Hindlimb muscle (tissue), 1 donor: ENCODE results near the gene CD300E. TPM values are rescaled to one million over a fixed set of nuclear protein-coding genes. Genes with fewer than 3 reads are reported as not detected.
"Not testable (repeated sequence)": the region's sequence is repeated elsewhere in the genome, so short reads cannot be mapped to it uniquely, and the experiment has no call there.

ENCODE experiments used
- DNase-seq: peaks from one replicate; pipeline ENCODE4 v3.0.0-alpha.2; 2013
- polyA plus RNA-seq: library from polyadenylated mRNA; unstranded; fragments of 120-200 nt; gene quantifications from one replicate; pipeline ENCODE4 v1.2.1, GENCODE V29; 2013; ENCODE audit not compliant: insufficient read length

The CD300E gene
- polyA plus RNA-seq, 1 donor: 0.10 TPM

- DNase-seq: no peak
These were observed 26.3 kb downstream of the CD300E start for GRCh38 chr17:74597069-74597790.

DNA sequence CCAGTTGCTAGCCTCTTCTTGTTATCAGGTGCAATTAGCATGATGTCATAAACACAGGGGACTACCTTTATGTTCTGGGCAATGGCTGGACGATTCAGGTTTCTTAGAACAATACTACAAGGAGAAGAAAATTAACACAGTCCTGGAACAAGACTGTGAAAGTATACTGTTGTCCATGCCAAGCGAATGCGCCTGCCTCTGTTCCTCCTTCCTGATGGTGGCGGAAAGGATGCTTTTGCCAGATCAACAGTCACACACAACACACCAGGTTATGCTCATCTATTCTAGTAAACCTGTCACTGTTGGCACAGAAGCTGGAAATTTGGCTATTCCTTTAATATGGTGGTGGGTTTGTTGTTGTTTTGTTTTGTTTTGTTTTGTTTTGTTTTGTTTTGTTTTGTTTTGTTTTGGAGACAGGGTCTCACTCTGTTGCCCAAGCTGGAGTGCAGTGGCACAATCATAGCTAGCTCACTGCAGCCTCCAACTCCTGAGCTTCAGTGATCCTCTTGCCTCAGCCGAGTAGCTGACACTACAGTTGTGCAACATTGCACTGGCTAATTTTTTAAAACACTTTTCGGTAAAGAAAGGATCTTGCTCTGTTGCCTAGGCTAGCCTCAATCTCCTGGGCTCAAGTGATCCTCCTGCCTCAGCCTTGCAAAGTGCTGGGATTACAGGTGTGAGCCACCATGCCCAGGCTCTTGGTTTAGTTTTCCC lies 28.3 kb downstream of the CD300E start:
- no peak for DNase-seq

- DNase-seq: no peak
These were observed 31.2 kb downstream of the CD300E start, which contains the start of gene CD300LD for GRCh38 chr17:74592087-74592990. Gene CD300LD, minus strand, starts transcription at chr17:74592283. Its CDS starts 81 bp downstream, at chr17:74592202.

- DNase-seq: no peak
These were observed 32.0 kb downstream of the CD300E start for GRCh38 chr17:74591503-74591902.

DNA sequence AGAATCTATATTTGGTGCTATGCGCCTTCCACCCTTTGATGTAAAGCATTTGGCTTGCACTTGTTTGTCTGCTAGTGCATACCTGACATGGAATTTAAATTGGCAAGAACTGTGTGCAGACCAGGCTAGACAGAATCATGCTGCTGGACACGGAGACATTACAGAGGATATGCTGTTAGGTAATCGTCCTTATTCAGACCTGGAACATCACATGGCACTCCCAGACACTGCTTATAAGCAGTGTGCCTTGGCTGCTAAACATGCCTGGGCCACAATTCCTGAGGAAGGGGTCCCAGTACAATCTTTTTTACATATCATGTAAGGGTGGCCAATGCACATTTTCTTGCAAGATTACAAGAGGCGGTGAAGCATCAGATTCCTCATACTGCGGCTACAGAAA lies 37.8 kb downstream of the CD300E start:
- DNase-seq: no peak

DNA sequence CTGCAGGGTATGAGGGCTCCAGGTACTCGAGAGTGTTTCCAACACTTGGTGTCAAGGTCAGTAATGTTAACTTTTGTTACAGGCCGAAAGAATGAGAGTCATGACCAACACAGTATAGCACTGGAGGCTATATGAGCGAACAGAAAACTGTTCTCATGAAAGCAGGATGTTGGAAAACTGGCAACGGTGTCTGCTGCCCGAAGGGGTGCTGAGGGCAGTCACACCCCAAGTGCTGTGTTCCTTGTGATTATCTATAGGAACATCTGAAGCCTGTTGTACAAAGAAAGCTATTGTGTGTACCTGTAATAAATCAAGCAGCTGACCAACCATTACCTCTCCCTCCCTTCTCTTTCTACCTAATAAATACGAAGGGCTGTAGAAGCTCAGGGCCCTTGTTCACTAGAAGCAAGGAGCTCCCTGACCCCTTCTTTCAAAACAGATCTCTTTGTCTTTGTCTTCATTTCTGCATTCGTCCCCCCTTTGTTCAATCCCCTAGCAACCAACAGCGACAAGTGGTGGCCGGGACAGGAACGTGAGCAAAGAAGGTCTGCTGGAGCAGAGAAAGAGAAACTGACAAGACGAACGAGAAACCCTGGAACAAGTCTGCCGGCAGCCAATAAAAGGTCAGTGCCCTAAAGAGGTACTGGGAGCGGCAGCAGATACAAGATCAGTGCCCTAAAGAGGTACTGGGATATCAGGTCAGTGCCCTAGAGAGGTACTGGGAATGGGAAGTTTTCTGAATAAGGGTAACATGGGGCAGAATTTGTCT lies 39.1 kb downstream of the CD300E start:
- no peak for DNase-seq

DNA sequence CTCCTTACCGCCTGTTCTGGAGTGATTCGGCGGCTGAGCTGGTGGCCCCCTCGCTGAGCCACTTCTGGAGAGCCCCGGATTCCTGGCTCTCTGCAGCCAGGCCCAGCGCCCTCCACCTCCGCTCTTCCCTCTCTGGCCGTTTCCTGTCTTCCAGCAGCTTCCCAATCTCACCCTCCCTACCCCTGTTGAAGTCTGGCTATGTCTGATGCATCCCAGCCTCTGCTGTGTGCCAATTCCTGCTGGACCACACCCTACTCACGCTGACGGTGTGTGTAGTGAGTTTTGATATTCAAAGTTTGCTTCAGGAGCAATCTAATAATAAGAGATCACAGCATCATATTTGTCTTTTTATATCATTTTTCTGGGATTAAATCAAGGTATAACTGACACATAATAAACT lies 40.9 kb downstream of the CD300E start:
- no peak for DNase-seq

DNA sequence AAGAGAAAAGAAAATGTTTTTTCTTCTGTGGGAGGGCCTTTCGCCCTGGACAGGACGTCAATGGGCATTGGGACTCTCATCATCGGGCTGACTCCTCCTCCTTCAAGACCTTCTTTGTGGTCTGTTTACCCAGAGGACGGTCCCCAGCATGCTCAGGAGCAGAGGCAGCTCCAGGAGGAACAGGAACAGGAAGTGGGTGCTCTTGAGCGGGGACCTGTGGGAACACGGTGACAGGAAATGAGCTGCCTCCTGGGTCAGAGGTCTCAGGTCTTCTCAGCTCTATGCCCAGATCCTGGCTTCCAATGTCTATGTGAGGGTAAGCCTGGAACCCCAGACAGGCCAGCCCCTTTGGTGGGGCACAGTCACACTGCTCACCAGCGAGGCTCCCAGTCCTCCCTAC lies 43.6 kb downstream of the CD300E start:
- no peak for DNase-seq

DNA sequence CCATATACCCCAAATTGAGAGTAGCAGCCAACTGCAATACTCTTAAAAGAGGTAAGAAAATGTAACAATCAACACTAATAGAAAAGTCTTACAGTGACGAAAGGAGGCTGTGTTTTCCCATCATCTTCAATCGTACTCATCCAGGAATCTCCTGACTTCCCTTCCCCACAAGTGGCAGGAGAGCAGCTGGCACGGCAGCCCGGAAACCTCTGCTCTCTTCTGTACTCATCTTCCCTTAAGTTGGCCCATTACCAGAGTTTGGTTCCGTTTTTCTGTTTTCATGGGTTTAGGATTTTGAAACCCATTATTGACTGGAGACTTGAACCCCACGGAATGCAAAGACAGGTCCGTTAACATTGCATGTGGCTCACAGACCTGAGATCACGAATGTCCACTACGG lies 44.6 kb downstream of the CD300E start:
- no peak for DNase-seq

DNA sequence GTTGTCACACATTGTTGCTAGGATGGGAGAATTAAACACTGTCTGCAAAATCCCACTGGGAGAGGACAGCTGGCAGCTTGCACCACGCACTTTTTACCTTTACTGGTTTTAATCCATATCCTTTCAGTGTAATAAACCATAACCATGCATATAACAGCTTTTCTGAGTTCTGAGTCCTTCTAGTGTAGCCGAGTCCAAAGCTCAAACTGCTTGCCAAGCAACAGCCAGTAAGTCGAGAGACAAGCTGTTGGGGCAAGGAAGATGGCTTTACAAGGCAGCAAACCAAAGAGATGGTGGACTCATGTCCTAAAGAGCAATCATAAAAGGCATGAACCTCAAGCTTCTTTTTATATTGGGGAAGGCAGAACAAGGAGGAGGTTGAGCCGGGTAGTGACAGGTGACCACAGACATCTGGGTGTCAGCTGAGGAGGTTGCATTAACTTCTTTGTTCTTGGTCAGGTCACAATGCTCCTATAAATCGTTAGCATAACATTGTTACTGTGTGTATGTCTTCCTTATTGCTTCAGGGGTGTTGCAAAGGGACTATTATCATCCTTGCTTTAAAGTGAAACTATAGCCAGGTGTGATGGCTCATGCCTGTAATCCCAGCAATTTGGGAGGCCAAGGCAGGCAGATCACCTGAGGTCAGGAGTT lies 48.9 kb downstream of the CD300E start:
- DNase-seq: no peak

- not testable (repeated sequence) for DNase-seq
These were observed 49.9 kb downstream of the CD300E start for GRCh38 chr17:74573635-74574034.

- no peak for DNase-seq
These were observed 50.4 kb downstream of the CD300E start for GRCh38 chr17:74573169-74573568.

DNA sequence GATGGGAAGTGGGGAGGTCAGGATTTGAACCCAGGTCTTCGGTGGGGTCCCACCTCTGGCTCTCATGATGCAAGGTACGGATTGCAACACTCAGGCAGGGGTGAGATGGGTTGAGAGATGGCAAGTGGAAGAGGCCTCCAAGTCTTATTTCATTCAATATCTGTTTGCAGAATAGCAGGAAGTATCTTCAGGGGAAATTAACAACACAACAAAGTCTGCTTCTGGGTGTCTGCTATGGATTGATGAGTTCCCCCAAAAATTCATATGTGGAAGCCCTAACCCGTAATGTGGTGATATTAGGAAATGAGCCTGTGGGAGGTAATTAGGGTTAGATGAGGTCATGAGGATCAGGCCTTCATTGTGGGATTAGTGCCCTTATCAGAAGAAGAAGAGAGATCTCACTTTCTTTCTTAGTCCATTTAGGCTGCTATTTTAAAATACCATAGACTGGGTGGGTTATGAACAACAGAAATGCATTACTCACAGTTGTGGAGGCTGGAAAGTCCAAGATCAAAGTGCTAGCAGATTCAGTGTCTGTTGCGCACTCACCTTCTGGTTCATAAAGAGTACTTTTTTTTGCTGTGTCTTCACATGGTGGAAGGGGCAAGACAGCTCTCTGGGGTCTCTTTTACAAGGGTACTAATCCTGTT lies 51.8 kb downstream of the CD300E start:
- DNase-seq: no peak

DNA sequence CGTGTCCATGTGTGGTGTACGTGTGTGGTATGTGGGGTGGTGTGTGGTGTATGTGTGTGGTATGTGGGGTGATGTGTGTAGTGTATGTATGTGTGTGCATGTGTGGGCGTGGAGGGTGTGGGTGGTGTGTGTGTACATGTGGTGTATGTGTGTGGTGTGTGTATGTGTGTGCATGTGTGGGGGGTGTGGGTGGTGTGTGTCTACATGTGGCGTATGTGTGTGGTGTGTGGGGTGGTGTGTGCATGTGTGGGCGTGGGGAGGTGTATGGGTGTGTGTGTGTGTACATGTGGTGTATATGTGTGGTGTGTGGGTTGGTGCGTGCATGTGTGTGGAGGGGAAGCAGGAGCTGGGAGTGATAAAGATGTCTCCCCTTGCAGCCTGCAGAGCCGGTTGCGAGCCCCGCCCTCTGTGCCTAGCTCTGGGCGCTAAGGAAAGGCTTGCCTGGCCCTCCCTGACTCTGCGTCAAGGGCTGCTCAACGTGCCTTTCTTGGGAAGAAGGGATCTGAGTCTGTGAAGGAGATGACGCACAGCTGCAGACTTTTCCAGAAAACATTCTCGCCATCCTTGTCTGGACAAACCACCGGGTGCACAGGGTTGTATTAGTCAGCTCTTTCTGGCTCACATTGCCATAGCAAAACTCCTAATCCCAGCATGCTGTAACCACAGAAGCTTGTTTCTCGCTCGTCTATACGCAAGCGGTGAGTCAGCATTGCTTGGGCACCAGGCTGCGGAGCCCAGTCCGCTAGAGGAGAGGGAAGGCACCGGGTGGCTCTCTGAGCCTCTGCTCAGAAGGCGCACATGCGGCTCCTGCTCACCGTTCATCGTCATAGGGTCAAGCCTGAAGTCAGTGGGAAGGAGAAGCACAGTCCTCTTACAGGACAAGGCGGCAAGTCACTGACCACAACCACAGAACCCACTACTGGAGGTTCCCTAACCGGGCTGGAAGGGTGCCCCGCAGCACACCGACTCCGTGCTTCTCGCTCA lies 54.2 kb downstream of the CD300E start:
- peak; percentile 27 for DNase-seq

- no peak for DNase-seq
These were observed 55.2 kb downstream of the CD300E start for GRCh38 chr17:74568106-74568873.

GRCh38 chr17:74567397-74567796 lies 56.1 kb downstream of the CD300E start, which contains the start of gene CD300H:
Gene CD300H, minus strand, starts transcription at chr17:74567509.
- no peak for DNase-seq

DNA sequence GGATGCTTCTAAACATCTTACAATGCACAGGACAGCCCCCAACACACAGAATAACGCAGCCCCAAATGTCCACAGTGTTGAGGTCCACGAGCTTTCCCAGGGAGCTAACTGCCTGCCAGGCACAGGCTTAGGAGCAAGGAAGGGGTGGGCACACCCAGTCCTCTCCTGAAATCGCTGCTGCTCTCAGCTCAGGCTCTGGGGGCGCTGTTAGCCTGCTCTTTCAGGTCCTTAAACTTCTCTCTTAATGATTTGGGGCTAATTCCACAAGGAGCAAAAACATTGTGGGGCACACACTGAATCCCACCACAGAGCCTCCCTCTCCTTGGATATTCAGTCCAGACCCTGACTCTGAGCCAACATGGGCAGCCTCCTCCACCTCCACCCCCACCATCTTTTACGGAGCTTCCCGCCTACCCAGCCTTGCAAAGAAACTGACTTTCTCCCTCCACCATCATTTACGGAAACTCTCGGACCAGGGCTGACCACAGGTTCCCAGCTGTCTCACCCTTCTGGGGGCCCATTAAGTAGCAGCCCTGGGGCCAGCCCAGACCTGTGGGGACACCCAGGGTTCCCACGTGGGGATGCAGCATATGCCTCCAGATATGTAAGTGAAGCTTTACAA lies 57.3 kb downstream of the CD300E start:
- DNase-seq: no peak

GRCh38 chr17:74565126-74565525 lies 58.4 kb downstream of the CD300E start:
- DNase-seq: no peak

DNA sequence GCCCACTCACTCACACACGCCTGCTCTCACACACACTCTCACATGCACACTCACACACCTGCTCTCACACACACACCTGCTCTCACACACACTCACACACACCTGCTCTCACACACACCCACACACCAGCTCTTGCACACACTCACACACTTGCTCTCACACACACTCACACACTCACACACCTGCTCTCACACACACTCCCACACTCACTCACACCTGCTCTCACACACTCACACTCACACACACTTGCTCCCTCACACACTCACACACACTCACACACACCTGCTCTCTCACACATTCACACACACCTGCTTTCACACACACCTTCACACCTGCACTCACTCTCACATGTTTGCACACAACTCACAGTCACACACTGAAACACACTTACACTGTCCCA lies 60.2 kb downstream of the CD300E start:
- no peak for DNase-seq
